DND-41 (cell line): ENCODE data around the gene FAM120A.
A peak's percentile ranks its signal among the peaks of the same experiment; 100 is the strongest.

Experiments
- ATAC-seq: fragments of 200-7000 bp; cut with Tn5 transposase; 3 replicates; pipeline ENCODE4 v1.9.1; 2021; ENCODE audit warnings: low read depth; ENCODE audit not compliant: insufficient read depth
- DNase-seq: peaks from one replicate; pipeline ENCODE4 v3.0.0-alpha.2; 2020
- H2AFZ ChIP-seq: 2 replicates; pipeline ENCODE4 v1.6.0; 2012; ENCODE audit warnings: low read depth, low read length
- H3K27ac ChIP-seq: 2 replicates; pipeline ENCODE4 v1.5.1; 2012; ENCODE audit warnings: low read length, inconsistent platforms
- H3K27me3 ChIP-seq: fragments of 200-600 bp; sonication (generic); 2 replicates; pipeline ENCODE4 v1.6.0; 2012; ENCODE audit warnings: low read length, mild to moderate bottlenecking, inconsistent platforms; ENCODE audit not compliant: insufficient read depth, poor library complexity
- H3K36me3 ChIP-seq: 2 replicates; pipeline ENCODE4 v1.5.1; 2012; ENCODE audit warnings: low read length, inconsistent platforms; ENCODE audit not compliant: insufficient read depth
- H3K4me1 ChIP-seq: 2 replicates; pipeline ENCODE4 v1.5.1; 2012; ENCODE audit warnings: mild to moderate bottlenecking, low read length; ENCODE audit not compliant: insufficient read depth
- H3K4me2 ChIP-seq: 2 replicates; pipeline ENCODE4 v1.6.0; 2012; ENCODE audit warnings: mild to moderate bottlenecking, moderate library complexity, low read length, inconsistent platforms; ENCODE audit not compliant: insufficient read depth
- H3K4me3 ChIP-seq, 2 experiments: fragments of 200-600 bp in 1 of 2; shearing (Covaris generic) in 1 of 2; 2 replicates each; pipeline ENCODE4 v1.5.1; 2012 to 2016; ENCODE audit warnings: inconsistent platforms in 2 of 2, low read length in 2 of 2, mild to moderate bottlenecking in 2 of 2, low read depth in 1 of 2, moderate library complexity in 1 of 2
- H3K79me2 ChIP-seq: 2 replicates; pipeline ENCODE4 v1.6.0; 2012; ENCODE audit warnings: low read length, inconsistent platforms; ENCODE audit not compliant: insufficient read depth
- H3K9ac ChIP-seq: 2 replicates; pipeline ENCODE4 v1.6.0; 2012; ENCODE audit warnings: low read depth, mild to moderate bottlenecking, inconsistent platforms, low read length, moderate library complexity
- H3K9me3 ChIP-seq: 2 replicates; pipeline ENCODE4 v1.5.1; 2012; ENCODE audit warnings: low read length, moderate library complexity, mild to moderate bottlenecking, inconsistent platforms; ENCODE audit not compliant: insufficient read depth, severe bottlenecking
- H4K20me1 ChIP-seq: 2 replicates; pipeline ENCODE4 v1.6.0; 2012; ENCODE audit warnings: low read length; ENCODE audit not compliant: insufficient read depth
- EZH2 ChIP-seq: IDR thresholded peaks from 3 replicates; pipeline ENCODE4 v1.6.1; 2012; ENCODE audit warnings: borderline replicate concordance, low read depth, mild to moderate bottlenecking, moderate library complexity, low read length, inconsistent platforms; ENCODE audit not compliant: severe bottlenecking
- TF ChIP-seq, protein P1 (sequence below): IDR thresholded peaks from 2 replicates; pipeline ENCODE4 v1.5.1; 2012; ENCODE audit warnings: borderline replicate concordance, low read length, moderate library complexity, mild to moderate bottlenecking; ENCODE audit not compliant: poor library complexity, severe bottlenecking; ENCODE audit errors: extremely low read depth

The FAM120A gene

DNA sequence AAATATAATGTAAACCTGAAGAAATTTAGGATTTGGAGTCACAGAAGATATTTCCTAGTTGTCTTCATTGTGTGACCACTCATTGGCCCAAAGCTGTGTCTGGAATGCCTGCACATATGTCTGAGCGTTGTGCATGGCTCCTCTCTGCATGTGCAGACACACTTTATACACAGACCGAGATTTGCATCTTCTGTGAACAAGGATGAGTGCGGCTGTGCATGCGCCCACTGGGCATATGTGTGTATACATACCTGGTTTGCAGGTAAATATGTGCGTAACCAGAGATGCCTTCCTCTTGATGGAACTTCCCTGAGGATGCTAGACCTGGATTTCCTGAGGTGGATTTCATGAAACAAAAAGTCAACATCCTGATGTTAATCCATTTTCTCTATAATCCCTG is 144.0 kb downstream of the FAM120A start:
- Histone ChIP-seq H3K9ac (no peak overlapping the region), H3K9me3 (no peaks in the 10 kb centered on the region), H3K4me1 (peaks cover 6% of the 10 kb centered on the region), H3K27me3 (no peaks in the 10 kb centered on the region), H3K27ac (no peak overlapping the region), H3K4me3 (no peak overlapping the region), H3K36me3 (no peaks in the 10 kb centered on the region; the same call in 1 of the 2 replicates), H4K20me1 (peaks cover 86% of the 10 kb centered on the region), H2AFZ (no peak overlapping the region), H3K4me2 (no peak overlapping the region), H3K79me2 (peaks cover 94% of the 10 kb centered on the region)
- no peak for ATAC-seq
- TF ChIP-seq, protein P1, sequence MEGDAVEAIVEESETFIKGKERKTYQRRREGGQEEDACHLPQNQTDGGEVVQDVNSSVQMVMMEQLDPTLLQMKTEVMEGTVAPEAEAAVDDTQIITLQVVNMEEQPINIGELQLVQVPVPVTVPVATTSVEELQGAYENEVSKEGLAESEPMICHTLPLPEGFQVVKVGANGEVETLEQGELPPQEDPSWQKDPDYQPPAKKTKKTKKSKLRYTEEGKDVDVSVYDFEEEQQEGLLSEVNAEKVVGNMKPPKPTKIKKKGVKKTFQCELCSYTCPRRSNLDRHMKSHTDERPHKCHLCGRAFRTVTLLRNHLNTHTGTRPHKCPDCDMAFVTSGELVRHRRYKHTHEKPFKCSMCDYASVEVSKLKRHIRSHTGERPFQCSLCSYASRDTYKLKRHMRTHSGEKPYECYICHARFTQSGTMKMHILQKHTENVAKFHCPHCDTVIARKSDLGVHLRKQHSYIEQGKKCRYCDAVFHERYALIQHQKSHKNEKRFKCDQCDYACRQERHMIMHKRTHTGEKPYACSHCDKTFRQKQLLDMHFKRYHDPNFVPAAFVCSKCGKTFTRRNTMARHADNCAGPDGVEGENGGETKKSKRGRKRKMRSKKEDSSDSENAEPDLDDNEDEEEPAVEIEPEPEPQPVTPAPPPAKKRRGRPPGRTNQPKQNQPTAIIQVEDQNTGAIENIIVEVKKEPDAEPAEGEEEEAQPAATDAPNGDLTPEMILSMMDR = no peak
- TF ChIP-seq EZH2 = no peak
- no peak for DNase-seq

DNA sequence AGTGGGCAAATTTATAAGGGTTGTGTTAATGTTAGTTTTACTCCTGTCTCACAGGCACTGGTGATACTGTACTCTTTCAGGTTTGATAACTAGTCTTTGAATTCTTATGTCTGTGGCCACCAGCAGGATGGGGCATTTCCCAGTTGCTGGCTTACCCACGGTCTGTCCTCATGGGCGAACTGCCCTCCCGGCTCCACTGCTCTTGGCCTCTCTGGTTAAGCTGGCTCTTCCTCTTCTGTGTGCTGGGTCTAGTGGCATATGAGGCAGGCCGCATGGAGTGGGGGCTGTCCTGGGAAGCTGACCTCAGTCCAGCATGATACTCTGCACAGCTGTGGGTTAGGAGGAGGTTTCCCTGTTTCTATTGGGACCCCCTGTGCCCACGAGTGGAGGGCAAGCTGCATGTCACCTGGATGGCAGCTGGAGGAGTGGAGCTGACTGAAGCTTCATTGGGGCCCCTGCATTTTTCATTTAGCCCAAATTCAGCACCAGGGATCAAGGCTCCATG is 144.4 kb downstream of the FAM120A start:
- Histone ChIP-seq H2AFZ (no peak overlapping the region), H3K36me3 (no peaks in the 10 kb centered on the region; the same call in 1 of the 2 replicates), H4K20me1 (peaks cover 86% of the 10 kb centered on the region), H3K4me2 (no peak overlapping the region), H3K79me2 (peaks cover 94% of the 10 kb centered on the region), H3K4me1 (peaks cover 6% of the 10 kb centered on the region), H3K9ac (no peak overlapping the region), H3K27ac (no peak overlapping the region), H3K9me3 (no peaks in the 10 kb centered on the region), H3K27me3 (no peaks in the 10 kb centered on the region), H3K4me3 (no peak overlapping the region)
- no peak for DNase-seq
- no peak for ATAC-seq
- no peak for TF ChIP-seq EZH2
- TF ChIP-seq, protein P1 = no peak

DNA sequence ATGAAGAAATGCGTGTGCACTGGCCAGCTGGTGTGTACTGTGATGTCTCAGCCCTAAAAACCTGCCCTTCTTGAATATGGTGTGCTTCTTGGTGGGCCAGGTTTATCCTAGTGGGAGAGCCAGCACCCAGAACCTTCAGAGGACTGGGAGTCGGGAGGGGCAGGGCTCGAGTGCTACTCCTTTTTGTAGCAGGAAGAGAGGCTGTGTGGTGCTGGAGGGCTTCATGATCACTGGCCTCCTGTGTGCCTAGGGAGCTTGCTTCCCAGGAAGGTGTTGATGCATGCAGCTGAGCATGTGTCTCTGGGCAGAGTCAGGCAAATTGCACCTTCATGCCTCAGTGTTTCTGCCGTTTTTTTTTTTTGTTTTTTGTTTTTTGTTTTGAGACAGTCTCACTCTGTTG is 144.9 kb downstream of the FAM120A start:
- Histone ChIP-seq H3K79me2 (peaks cover 94% of the 10 kb centered on the region), H3K27ac (no peak overlapping the region), H3K4me1 (peaks cover 6% of the 10 kb centered on the region), H3K36me3 (no peaks in the 10 kb centered on the region; the same call in 1 of the 2 replicates), H3K27me3 (no peaks in the 10 kb centered on the region), H4K20me1 (peaks cover 85% of the 10 kb centered on the region), H3K4me2 (no peak overlapping the region), H3K9me3 (no peaks in the 10 kb centered on the region), H3K9ac (no peak overlapping the region), H3K4me3 (no peak overlapping the region), H2AFZ (no peak overlapping the region)
- ATAC-seq (no peak), DNase-seq (peak; percentile 1)
- no peak for TF ChIP-seq EZH2
- TF ChIP-seq, protein P1 = no peak
